MCF 10A (cell line): Measurements from ENCODE around the gene AK9. TPM values are rescaled to one million over a fixed set of nuclear protein-coding genes. Genes with fewer than 3 reads are reported as not detected.

Experiments
- Bru-seq: library from RNA; stranded (reverse); fragments of 400-500 nt; gene quantifications from one replicate; lab custom pipeline; 2021; lab: Mats Ljungman, UMichigan
- BruChase-seq, 2 experiments: library from RNA; stranded (reverse); fragments of 400-500 nt; gene quantifications; one replicate each; lab custom pipeline; 2021; lab: Mats Ljungman, UMichigan
- BruUV-seq: library from RNA; stranded (reverse); fragments of 400-500 nt; replicated peaks from 2 replicates; lab custom pipeline; 2021; lab: Mats Ljungman, UMichigan
- CTCF ChIA-PET: fragments of 300-600 bp; sonication (Branson Sonifier 250); formaldehyde crosslinking; extraction: SDS; loops from one replicate; lab custom pipeline; 2021; ENCODE audit warnings: antibody characterized with exemption, inconsistent platforms; lab: Yijun Ruan, JAX
- POLR2A ChIA-PET: fragments of 300-600, 350-650 bp; sonication (Branson Sonifier 250); formaldehyde crosslinking; extraction: SDS; loops from one replicate; lab custom pipeline; 2020; ENCODE audit warnings: antibody characterized with exemption, inconsistent platforms; lab: Yijun Ruan, JAX
- DNase-seq: peaks from one replicate; pipeline ENCODE4 v3.0.0-alpha.2; 2018; ENCODE audit not compliant: unreplicated experiment
- H3K27ac Mint-ChIP-seq: one replicate; pipeline ENCODE4 v1.8.0; 2022; ENCODE audit warnings: mild to moderate bottlenecking, low read depth, mixed read lengths; ENCODE audit not compliant: unreplicated experiment
- H3K27me3 Mint-ChIP-seq: one replicate; pipeline ENCODE4 v1.8.0; 2022; ENCODE audit warnings: mixed read lengths; ENCODE audit not compliant: insufficient read depth, unreplicated experiment
- H3K36me3 Mint-ChIP-seq: one replicate; pipeline ENCODE4 v1.8.0; 2022; ENCODE audit warnings: mild to moderate bottlenecking, moderate library complexity, mixed read lengths; ENCODE audit not compliant: insufficient read depth, unreplicated experiment
- H3K4me1 Mint-ChIP-seq: one replicate; pipeline ENCODE4 v1.8.0; 2022; ENCODE audit warnings: mixed read lengths; ENCODE audit not compliant: insufficient read depth, unreplicated experiment
- H3K4me3 Mint-ChIP-seq: one replicate; pipeline ENCODE4 v1.8.0; 2022; ENCODE audit warnings: mild to moderate bottlenecking, moderate library complexity, mixed read lengths; ENCODE audit not compliant: unreplicated experiment
- H3K9me3 Mint-ChIP-seq: one replicate; pipeline ENCODE4 v1.8.0; 2022; ENCODE audit warnings: mixed read lengths; ENCODE audit not compliant: unreplicated experiment
- intact Hi-C: fragments of 100-400 bp; cut with micrococcal nuclease; formaldehyde crosslinking; loops from 2 replicates; pipeline ENCODE4 v1.14.1; 2022
- long read RNA-seq: library from polyadenylated mRNA; stranded (forward); transcript quantifications from one replicate; pipeline ENCODE4 v2.0.0, GENCODE V29; 2022
- total RNA-seq: library from RNA; stranded (reverse); gene quantifications from 2 replicates; pipeline ENCODE4 v1.2.3, GENCODE V29; 2022
- TF ChIP-seq, protein P1 (sequence below): fragments of 200-600 bp; IDR thresholded peaks from one replicate; pipeline ENCODE4 v1.8.0; 2022; ENCODE audit warnings: antibody characterized with exemption, mild to moderate bottlenecking; ENCODE audit not compliant: unreplicated experiment

The AK9 gene
- 4.7 and 7.5 TPM in 2 replicates for total RNA-seq
- percentile 42 among the genes with signal in this experiment for Bru-seq, nascent RNA
- BruChase-seq, experiment 1, labeled RNA remaining after a 6-hour chase: percentile 48 among the genes with signal in this experiment
- BruChase-seq, experiment 2, labeled RNA remaining after a 2-hour chase: percentile 46 among the genes with signal in this experiment
- long read RNA-seq, partial matches to known transcripts: 4 of 11 reads
- long read RNA-seq, other reads (novel, unspliced or antisense): 7 of 11 reads

DNA sequence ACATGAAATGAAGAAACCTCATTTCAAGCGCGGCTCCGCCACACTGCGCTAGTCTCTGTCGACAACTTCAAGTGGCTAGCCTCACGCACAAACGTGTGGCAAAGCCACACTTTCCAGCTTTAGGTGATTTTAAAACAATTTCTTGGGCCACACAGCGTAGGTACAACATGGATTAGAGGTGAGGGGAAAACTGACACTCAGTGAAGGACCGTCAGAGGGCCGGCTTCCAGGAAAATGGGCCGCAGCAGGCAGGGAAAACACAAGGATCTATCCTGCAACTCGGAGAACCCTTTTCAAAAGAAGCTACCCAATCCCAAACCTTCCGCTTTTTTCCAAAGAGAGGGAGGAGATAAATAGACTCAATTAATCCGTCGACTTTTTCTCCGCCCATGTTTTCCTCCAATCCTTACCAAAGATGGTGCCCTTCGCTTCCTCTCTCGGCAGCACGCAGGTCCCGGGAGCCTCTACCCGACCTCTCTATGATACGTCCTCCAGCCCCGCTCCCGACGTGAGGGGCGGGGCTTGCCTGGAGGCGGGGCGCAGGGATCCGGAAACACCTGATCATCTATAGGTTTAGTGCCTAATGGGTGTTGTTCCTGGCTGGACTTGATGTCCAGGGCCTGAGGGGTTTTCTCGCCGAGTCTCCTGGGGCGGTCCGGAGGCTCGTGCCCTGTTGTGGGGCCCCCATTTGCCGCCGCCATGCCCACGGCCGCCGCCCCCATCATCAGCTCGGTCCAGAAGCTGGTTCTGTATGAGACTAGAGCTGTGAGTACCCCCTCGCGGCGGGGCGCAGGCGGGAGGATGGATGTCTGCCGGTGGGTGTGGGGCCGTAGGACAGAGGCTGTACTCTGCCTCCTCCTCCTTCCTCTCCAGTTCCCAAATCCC is at the start of gene AK9, which contains the start of gene FIG4:
Gene AK9 (minus strand): TSS at position 466 of the 885 bp plus-strand sequence. CDS start 15,457 bp downstream, outside the sequence.
Gene FIG4 (plus strand): TSS at position 560 of the 885 bp plus-strand sequence. CDS start 140 bp downstream, at position 700.
- intact Hi-C loops: loop anchor here (1.0 to 2.0 kb wide), 2 partner anchors 95 to 164 kb away; no protein-coding TSS in a partner anchor
- Mint-ChIP-seq H3K27me3 (no peaks in the 10 kb centered on the region), H3K27ac (peak within 1 kb of the TSS; percentile 96), H3K9me3 (no peaks in the 10 kb centered on the region), H3K4me3 (peak within 1 kb of the TSS; percentile 91), H3K4me1 (peaks cover 12% of the 10 kb centered on the region), H3K36me3 (peaks cover 12% of the 10 kb centered on the region)
- peak; percentile 96 for DNase-seq
- CTCF ChIA-PET: interaction anchor here (0.6 to 6.8 kb wide), 14 partner anchors 10 to 699 kb away, joined by 3 to 38 read pairs (median 4); no protein-coding TSS in a partner anchor
- TF ChIP-seq, protein P1, sequence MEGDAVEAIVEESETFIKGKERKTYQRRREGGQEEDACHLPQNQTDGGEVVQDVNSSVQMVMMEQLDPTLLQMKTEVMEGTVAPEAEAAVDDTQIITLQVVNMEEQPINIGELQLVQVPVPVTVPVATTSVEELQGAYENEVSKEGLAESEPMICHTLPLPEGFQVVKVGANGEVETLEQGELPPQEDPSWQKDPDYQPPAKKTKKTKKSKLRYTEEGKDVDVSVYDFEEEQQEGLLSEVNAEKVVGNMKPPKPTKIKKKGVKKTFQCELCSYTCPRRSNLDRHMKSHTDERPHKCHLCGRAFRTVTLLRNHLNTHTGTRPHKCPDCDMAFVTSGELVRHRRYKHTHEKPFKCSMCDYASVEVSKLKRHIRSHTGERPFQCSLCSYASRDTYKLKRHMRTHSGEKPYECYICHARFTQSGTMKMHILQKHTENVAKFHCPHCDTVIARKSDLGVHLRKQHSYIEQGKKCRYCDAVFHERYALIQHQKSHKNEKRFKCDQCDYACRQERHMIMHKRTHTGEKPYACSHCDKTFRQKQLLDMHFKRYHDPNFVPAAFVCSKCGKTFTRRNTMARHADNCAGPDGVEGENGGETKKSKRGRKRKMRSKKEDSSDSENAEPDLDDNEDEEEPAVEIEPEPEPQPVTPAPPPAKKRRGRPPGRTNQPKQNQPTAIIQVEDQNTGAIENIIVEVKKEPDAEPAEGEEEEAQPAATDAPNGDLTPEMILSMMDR: peak; percentile 18
- POLR2A ChIA-PET: interaction anchor here (0.6 to 1.8 kb wide), 11 partner anchors 11 to 489 kb away, joined by 3 to 6 read pairs (median 4); partner anchors contain the start of genes CD164 and CDC40
- BruUV-seq: TSS peak; percentile 85

DNA sequence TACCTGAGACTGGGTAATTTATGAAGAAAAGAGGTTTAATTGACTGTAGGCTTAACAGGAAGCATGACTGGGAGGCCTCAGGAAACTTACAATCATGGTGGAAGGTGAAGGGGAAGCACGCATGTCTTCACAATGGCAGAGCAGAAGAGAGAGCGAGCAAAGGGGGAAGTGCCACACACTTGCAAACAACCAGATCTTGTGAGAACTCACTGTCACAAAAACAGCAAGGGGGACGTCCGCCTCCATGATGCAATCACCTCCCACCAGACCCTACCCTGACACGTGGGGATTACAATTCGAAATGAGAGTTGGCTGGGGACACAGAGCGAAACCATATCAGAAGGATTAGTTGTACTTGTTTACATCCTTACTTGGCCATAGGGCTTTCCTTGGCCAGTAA is 49.8 kb upstream of the AK9 start:
- intact Hi-C loops: no loop called here
- ChIA-PET CTCF (no interaction called here), POLR2A (interaction anchor here (1.2 kb wide), 1 partner anchor 33 kb away, joined by 3 read pairs; no protein-coding TSS in a partner anchor)
- H3K9me3 Mint-ChIP-seq: peaks cover 6% of the 10 kb centered on the region
- no peaks in the 10 kb centered on the region for H3K27me3 Mint-ChIP-seq
- TF ChIP-seq, protein P1: no peak
- H3K27ac Mint-ChIP-seq: no peak overlapping the region
- DNase-seq: no peak
- no TSS peak for BruUV-seq
- peaks cover 16% of the 10 kb centered on the region for H3K36me3 Mint-ChIP-seq
- H3K4me3 Mint-ChIP-seq: no peak overlapping the region
- H3K4me1 Mint-ChIP-seq: no peaks in the 10 kb centered on the region

DNA sequence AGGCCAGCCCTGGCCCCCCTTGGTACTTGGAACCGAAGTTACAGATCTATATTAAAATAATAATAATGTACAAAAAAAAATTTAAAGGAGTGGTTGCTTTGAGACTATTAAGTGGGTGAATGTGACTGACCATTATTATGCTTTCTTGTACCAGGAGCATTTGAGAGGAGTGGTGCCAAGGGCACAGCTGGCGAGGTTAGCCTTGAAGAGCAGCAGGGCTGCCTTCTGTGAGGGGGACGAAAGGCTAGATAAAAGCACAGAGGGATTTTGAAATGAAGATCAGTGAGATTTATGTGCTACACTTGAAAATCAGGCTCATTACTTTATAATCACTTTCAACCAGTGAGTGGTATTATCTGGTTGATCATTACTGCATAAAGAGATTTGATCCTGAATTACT is 48.7 kb upstream of the AK9 start:
- CTCF ChIA-PET: interaction anchor here (0.5 to 0.8 kb wide), 3 partner anchors 222 to 300 kb away, joined by 3 read pairs; no protein-coding TSS in a partner anchor
- Mint-ChIP-seq H3K27me3 (no peaks in the 10 kb centered on the region), H3K4me3 (no peak overlapping the region), H3K27ac (no peak overlapping the region), H3K9me3 (peaks cover 6% of the 10 kb centered on the region), H3K36me3 (peaks cover 16% of the 10 kb centered on the region), H3K4me1 (no peaks in the 10 kb centered on the region)
- intact Hi-C loops: no loop called here
- TF ChIP-seq, protein P1: no peak
- no TSS peak for BruUV-seq
- DNase-seq: no peak
- POLR2A ChIA-PET: interaction anchor here (1.2 kb wide), 1 partner anchor 34 kb away, joined by 3 read pairs; no protein-coding TSS in a partner anchor
